DND-41 (cell line): ENCODE measurements around the gene SBF1.

Experiments
- CTCF ChIP-seq: IDR thresholded peaks from 2 replicates; pipeline ENCODE4 v1.5.1; 2012; ENCODE audit warnings: borderline replicate concordance, low read length, moderate library complexity, mild to moderate bottlenecking; ENCODE audit not compliant: poor library complexity, severe bottlenecking; ENCODE audit errors: extremely low read depth
- EZH2 ChIP-seq: IDR thresholded peaks from 3 replicates; pipeline ENCODE4 v1.6.1; 2012; ENCODE audit warnings: borderline replicate concordance, low read depth, mild to moderate bottlenecking, moderate library complexity, low read length, inconsistent platforms; ENCODE audit not compliant: severe bottlenecking

GRCh38 chr22:50439871-50440331 is 34.9 kb downstream of the SBF1 start:
- TF ChIP-seq CTCF: no peak
- no peak for TF ChIP-seq EZH2
